GM18873 (cell line): ENCODE measurements around the gene LPAR1.
"Not testable (repeated sequence)": the region's sequence is repeated elsewhere in the genome, so short reads cannot be mapped to it uniquely, and the experiment has no call there.

Experiments
- ATAC-seq: cut with Tn5 transposase; IDR thresholded peaks from one replicate; pipeline ENCODE4 v1.9.1; 2021; ENCODE audit warnings: mild to moderate bottlenecking, moderate library complexity, moderate number of reproducible peaks; ENCODE audit not compliant: unreplicated experiment, low FRiP score

The LPAR1 gene

DNA sequence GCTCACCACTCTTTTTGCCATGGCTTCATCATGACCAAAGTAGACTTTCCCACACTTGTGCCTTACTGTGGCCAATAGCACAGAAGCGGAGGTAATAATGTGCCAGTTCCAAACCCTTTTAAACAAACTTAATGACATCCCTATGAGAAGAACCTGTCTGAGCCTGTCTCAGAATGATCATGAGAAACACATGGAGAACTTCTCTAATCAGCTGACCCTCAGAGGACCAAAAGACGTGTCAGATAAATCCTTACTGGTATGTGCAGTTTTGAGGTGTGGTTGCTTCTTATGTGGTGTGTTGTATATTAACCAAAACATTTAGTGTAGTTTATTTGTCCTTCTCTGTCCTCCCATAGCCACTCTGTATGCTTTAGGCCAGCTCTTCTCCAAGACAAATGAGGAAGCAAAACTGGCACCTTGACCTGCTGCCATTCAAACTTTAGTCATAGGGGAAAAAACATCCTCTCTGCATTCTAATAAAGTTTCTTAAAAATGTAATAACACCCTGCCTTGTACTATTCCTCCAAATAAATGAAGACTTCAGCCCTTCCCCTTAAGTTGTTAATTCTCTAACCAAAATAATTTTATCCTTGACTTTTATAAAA lies 200.8 kb downstream of the LPAR1 start:
- peak; percentile 43 for ATAC-seq

DNA sequence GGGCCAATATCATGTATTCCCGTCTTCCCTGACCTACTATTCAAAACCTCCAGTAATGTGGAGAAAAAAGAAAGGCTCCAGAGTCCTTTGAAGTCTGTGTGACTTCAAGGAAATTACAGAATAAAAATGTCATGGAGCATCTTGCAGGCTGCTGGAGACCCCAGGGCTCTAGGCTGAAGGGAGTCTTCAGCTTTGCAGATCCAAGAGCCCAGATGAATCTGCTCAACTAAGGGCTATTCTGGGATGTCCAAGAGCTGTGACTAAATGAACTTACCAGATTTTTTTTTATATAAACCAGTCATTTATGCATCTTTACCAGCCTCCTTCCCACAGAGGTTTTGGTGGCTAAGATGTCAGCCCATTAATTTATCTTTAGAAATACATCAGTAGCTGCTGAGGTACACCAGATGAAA lies 202.4 kb downstream of the LPAR1 start:
- no peak for ATAC-seq

DNA sequence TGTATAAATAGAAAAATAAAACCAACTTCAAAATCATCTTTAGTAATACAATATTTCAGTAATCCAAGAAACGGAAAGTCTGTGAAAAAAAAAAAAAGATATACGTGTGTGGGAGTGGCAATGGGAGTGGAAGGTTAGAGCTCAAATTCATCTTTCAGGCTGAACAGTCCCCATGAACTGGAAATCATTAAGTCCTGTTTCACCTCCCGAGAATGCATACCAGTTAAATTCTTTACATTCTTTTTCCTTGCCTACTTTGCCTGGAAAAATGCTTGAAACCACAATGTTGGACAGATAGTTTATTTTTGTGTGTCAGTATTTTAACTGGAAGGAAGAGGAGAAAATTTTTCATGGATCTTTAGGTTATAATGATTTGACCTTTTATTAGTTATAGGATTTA lies 202.9 kb downstream of the LPAR1 start:
- ATAC-seq, result no peak

DNA sequence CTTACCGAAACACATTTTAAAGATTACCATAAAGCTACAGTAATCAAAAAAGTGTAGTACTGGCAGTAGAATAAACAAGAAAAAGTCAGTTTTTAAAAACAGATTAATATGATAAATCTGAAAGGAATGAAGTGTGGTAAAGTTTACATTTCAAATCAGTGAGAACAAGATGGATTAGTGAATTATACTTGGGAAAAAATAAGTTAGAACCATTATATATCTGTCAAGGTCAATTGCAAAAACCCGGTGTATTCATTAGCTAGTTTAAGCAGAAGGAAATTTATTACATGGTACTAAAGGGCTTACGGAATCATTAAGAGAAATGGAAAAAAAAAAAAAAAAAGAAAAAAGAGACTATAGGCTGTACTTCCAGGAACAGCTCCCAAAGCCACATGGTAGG lies 205.3 kb downstream of the LPAR1 start:
- ATAC-seq, result no peak

DNA sequence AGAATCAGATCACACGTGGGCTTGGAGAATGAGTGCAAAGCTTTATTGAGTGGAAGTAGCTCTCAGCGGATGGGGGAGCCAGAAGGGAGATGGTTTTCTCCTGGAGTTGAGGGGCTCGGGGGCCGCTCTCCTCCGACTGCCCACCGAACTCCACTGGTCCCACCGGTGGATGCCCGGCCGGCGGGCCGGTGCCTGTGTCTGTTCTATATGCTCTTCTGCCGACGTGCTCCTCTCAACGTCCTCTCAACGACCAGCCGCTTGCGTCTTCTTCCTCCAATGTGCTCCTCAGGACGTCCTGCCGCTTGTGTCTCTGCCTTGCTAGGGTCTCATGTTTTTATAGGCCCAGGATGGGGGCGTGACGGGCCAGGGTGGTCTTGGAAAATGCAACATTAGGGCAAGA lies 207.8 kb downstream of the LPAR1 start:
- no peak for ATAC-seq

DNA sequence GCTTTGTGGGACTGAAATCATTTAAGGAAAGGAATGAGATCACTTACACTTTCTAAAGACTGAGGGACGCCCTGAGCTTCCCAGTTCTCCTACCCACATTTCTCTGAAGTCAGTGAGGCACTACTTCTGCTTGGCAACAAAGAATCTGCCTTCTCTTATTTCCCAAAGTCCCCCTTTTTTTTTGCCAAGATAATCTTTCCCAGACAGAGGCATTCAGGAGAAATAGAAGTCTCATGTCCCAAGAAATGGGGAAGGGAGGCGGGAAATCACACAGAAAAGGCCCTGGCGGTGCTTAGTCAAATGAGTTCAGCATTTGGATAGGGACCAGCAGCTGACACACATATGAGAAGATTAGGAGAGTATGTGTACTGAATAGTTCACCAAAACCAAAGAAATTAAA lies 210.0 kb downstream of the LPAR1 start:
- no peak for ATAC-seq

DNA sequence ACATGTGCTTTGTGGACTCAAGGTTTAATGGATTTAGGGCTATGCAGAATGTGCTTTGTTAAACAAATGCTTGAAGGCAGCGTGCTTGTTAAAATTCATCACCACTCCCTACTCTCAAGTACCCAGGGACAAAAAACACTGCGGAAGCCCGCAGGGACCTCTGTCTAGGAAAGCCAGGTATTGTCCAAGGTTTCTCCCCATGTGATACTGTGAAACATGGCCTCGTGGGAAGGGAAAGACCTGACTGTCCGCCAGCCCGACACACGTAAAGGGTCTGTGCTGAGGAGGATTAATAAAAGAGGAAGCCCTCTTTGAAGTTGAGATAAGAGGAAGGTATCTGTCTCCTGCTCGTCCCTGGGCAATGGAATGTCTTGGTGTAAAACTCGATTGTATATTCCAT lies 211.9 kb downstream of the LPAR1 start:
- not testable (repeated sequence) for ATAC-seq

DNA sequence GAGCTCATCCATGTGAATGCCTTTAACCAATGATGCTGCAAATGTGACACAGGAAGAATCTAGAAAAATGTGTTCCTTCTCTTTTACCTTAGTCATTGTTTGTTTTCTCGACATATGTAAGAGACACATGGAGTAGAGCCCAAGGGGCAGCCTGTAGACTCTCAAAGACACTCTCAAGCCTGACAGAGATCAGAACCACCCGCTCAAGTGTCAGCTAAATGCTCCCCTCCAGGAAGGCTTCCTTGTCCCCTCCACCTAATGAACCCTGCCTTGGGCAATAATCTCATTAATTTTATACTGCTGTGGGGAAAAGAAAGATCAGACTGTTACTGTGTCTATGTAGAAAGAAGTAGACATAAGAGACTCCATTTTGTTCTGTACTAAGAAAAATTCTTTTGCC lies 212.3 kb downstream of the LPAR1 start:
- ATAC-seq, result no peak

DNA sequence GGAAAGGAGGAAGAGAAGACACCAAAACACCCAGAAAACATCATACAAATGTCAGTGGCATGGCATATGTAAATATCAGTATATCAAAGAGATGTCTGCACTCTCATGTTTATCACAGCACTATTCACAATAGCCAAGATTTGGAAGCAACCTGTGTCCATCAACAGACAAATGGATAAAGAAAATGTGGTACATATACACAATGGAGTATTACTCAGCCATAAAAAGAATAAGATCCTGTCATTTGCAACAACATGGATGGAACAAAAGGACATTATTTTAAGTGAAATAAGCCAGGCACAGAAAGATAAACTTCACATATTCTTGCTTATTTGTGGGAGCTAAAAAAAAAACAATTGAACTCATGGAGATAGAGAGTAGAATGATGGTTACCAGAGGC lies 213.1 kb downstream of the LPAR1 start:
- ATAC-seq, result not testable (repeated sequence)
